GM21825 (cell line): ENCODE data around the gene CIB1.
"Not testable (repeated sequence)": the region's sequence is repeated elsewhere in the genome, so short reads cannot be mapped to it uniquely, and the experiment has no call there.

Experiments used
- ATAC-seq: cut with Tn5 transposase; IDR thresholded peaks from one replicate; pipeline ENCODE4 v1.9.1; 2021; ENCODE audit warnings: mild to moderate bottlenecking, moderate library complexity; ENCODE audit not compliant: unreplicated experiment

The CIB1 gene

DNA sequence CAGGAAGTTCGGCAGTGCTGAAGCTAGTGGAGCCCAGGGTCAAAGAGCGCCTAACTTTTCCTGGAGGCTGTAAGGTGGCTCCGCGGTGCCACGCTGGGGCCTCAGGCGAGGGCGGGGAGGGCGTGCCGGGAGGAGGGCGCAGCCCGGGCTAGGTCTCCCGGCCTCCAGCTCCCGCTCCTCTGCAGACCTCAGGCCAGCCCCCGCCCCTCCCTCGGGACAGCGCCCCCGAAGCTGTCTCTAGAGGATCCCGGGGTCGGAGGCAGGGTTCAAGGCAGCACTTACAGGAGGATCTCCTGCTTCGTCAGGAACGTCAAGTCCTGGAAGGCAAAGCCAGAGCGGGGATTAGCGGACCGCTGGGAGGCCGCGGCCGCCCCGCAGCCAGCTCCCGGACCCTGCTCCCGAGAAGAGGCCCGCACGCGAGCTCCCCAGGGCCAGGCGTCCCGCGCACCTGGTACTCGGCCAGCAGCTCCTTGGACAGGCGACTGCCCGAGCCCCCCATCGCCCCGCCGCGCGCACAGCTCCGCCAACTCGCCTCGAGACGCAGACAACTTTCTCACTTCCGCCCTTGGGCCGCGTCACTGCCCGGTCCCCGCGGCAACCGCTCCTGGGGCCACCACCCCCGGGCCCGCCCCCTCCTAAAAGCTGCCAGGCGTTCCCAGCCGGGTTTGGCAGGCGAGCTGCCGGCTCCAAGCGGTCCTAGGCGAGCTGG is at the start of gene CIB1:
TSS of gene CIB1 (minus strand) at position 555 of the 709 bp plus-strand sequence. CDS start at position 499, 56 bp downstream.
- ATAC-seq = peak; percentile 86

DNA sequence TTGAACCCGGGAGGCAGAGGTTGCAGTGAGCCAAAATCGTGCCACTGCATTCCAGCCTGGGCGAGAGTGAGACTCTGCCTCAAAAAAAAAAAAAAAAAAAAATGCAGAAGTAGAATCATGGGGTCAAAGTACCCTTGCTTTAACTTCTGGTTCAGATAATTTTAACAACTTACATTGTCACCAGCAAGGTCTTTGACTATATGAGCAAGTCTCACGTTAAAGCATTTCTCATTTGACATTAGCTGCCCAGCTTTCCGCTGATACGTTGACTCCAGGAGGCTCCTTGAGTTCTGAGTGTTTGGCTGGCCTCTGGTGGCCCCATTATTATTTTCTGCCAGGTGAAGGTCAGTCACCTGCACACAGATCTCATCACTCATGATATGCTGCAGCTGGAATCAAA is 47.9 kb upstream of the CIB1 start:
- ATAC-seq = not testable (repeated sequence)

DNA sequence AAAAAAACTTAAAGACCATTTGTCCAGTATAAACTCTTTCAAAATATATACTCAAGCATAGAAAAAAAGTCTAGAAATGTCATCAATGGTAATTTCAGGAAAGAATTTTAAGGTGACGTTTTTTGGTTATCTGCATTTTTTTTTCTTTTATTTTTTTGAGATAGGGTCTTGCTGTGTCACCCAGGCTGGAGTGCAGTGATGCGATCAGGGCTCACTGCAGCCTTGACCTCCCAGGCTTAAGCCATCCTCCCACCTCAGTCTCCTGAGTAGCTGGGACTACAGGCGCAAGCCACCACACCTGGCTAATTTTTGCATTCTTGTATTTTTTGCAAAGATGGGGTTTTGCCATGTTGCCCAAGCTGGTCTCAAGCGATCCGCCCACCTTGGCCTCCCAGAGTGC is 47.0 kb upstream of the CIB1 start:
- ATAC-seq = not testable (repeated sequence)

GRCh38 chr15:90278467-90278866 is 44.7 kb upstream of the CIB1 start:
- not testable (repeated sequence) for ATAC-seq

GRCh38 chr15:90271459-90272166 is 37.9 kb upstream of the CIB1 start:
- ATAC-seq = no peak

DNA sequence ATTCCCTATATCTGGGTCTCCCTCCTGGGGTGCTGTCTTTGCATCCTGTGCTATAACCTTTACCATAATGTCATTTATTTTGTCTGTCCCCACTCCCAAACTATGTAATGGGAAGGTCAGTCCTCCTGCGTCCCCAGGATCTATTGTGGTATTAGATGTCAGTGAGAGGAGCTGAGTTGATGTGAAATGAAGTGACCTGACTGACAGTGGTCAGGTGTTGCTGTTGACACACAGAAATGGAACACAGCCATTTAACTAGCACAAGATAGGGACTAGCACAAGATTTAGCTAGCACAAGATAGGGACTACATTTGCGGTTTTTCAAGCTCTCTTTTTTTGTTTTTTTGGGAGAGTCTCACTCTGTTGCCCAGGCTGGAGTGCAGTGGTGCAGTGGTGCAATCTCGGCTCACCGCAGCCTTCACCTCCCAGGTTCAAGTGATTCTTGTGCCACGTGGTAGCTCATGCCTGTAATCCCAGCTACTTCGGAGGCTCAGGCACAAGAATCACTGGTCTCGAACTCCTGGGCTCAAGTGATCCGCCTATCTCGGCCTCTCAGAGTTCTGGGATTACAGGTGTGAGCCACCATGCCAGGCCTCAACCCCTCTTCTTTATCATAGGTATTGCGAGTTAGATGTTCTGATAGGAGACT is 36.9 kb upstream of the CIB1 start:
- no peak for ATAC-seq

GRCh38 chr15:90268415-90268814 is 34.7 kb upstream of the CIB1 start:
- no peak for ATAC-seq

- no peak for ATAC-seq
These were observed 32.7 kb upstream of the CIB1 start for GRCh38 chr15:90266485-90266884.

GRCh38 chr15:90266061-90266431 is 32.3 kb upstream of the CIB1 start:
- ATAC-seq = peak; percentile 16

- ATAC-seq = peak; percentile 92
These were observed 31.7 kb upstream of the CIB1 start, which contains the start of gene NGRN for GRCh38 chr15:90265271-90266060. TSS of gene NGRN (plus strand) at chr15:90265672. CDS start at chr15:90265713, 41 bp downstream.

GRCh38 chr15:90264671-90265070 is 30.9 kb upstream of the CIB1 start:
- ATAC-seq = no peak

GRCh38 chr15:90262426-90262825 is 28.7 kb upstream of the CIB1 start:
- ATAC-seq = no peak

GRCh38 chr15:90261811-90262210 is 28.1 kb upstream of the CIB1 start:
- ATAC-seq = no peak

DNA sequence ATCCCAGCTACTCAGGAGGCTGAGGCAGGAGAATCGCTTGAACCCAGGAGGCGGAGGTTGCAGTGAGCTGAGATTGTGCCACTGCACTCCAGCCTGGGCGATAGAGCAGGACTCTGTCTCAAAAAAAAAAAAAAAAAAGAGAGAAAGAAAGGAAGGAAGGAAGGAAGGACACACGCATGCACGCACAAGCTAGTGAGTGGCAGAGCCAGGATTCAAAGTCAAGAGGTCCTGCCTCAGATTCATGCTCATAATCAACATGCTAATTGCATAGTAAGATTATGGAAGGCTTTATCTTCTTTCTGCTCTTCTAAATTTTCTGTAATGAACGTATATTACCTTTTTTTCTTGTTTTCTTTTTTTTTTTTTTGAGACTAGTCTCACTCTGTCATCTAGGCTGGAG is 27.0 kb upstream of the CIB1 start:
- ATAC-seq = not testable (repeated sequence)

DNA sequence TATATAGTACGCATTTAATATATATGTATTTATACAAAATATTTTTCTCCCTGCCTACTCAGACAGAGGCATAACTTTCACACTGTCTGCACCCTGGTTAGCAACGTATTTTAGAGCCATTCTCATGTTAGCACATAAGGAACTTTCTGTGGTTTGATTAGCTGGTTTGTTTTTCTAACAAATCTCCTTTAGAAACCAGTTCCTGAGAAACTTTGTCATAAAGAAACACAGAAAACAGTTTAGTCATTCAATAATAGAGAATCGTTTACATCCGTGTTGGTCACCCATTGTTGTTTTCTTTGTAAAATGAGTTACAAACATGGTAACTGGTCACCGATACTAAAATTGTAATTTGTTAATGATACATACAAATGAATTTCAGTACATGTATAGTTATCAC is 25.8 kb upstream of the CIB1 start:
- ATAC-seq = peak; percentile 75

DNA sequence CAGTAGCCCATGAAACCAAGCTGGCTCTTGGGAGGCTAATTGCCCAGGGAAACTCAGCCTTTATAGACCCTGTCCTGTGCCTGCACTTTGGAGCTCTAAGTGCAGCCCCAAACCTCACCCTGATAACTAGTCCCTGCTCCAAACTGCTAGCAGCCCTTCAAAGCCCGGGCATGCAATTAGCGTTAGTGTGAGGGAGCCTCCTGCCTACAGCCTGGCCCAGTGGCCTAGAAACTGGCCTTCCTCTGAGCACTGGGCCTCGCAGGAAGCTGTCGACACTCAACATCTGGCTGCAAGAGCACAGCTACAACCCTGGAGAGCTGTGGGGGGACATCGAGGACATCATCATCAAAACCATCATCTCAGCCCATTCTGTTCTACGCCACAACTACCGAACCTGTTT is 24.0 kb upstream of the CIB1 start:
- ATAC-seq = no peak

GRCh38 chr15:90249203-90249863 is 15.6 kb upstream of the CIB1 start, which contains the start of gene TTLL13:
TSS of gene TTLL13 (plus strand) at chr15:90249556. CDS start at chr15:90250631, 1,075 bp downstream.
- peak; percentile 61 for ATAC-seq

DNA sequence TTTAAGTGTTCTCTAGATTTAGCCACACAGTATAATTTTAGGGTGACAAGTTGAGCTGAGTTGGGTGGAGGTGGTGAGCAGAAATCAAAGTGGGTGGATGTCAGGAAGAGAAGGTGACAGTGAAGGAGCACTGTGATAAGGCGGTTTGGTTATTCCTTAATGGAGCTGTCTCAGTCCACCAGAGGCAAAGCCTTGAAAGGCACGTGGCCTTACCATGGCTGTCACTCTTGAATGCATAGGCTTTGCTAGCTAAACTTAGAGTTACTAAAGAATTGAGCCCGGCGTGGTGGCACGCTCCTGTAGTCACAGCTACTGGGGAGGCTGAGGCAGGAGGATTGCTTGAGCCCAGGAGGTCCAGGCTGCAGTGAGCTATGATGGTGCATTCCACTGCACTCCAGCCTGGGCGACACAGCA is 15.1 kb upstream of the CIB1 start:
- no peak for ATAC-seq

GRCh38 chr15:90243943-90244639 is 10.3 kb upstream of the CIB1 start:
- ATAC-seq = no peak
